Stomach (tissue), 4 donors: Measurements from ENCODE around the gene ANTXR1.

Experiments
- CTCF ChIP-seq, 7 experiments: fragments of 450-650 bp in 4 of 7; fragments of 200-600 bp in 3 of 7; sonication (generic) in 3 of 7; IDR thresholded peaks; one replicate each; pipeline ENCODE4 v1.5.1; 2016 to 2019; ENCODE audit warnings: antibody characterized with exemption in 7 of 7, control low read depth in 2 of 7, mild to moderate bottlenecking in 1 of 7
- EP300 ChIP-seq: sonication (generic); formaldehyde crosslinking; IDR thresholded peaks from one replicate; pipeline ENCODE4 v1.6.1; 2017; ENCODE audit warnings: antibody characterized with exemption
- POLR2A ChIP-seq, 4 donors: fragments of 450-650 bp; IDR thresholded peaks; one replicate each; pipeline ENCODE4 v1.6.1; 2016; ENCODE audit warnings: antibody characterized with exemption in 4 of 4, control low read depth in 2 of 4, mild to moderate bottlenecking in 1 of 4, moderate library complexity in 1 of 4
- POLR2AphosphoS5 ChIP-seq, 3 donors: sonication (generic); formaldehyde crosslinking; IDR thresholded peaks; one replicate each; pipeline ENCODE4 v1.6.1; 2016; ENCODE audit warnings: antibody characterized with exemption in 3 of 3

- peak in 1 of 3 donors; percentile 9 for TF ChIP-seq POLR2AphosphoS5 (IDR thresholded peaks at IDR 0.05)
- no peak for TF ChIP-seq CTCF (IDR thresholded peaks at IDR 0.05)
- TF ChIP-seq EP300, result no peak
- TF ChIP-seq POLR2A (IDR thresholded peaks at IDR 0.05), result no peak
Observed at GRCh38 chr2:68968221-68968620, 44.8 kb upstream of the ANTXR1 start.
